ENCODE measurements around the gene TSPYL4.

The TSPYL4 gene

DNA sequence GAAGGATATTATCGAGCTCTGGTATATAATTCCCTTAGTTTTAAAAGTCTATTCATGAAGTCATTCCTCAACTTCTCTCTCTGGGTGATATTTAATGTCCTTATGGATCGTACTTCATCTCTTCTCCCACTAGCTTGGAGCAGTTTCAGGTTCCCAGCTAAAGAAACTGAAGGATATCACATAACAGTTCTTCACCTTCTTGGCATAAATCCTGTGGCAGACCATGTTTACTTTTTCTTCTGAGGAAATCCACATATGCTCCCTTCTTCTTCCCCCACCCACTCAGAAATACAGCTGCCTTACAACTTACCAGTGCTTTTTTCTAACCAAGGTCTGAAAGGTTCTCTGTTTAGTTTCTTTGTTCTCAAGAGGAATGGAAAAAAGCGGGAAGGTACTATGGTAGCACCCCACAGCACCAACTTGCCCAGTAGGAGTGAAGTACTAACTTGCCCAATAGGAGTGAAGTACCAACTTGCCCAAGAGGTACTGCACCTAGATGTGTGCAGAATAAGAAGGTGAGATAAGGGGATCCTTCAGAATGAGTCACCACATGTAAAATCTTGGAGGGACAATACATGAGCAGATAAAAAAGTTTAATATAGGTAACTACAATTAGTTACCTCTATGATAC is 53.1 kb downstream of the TSPYL4 start:
- H3K4me3 ChIP-seq (ENCODE audit: low read length): no peak overlapping the region
- no peak for DNase-seq (ENCODE audit: low read depth, low spot score)
